ENCODE data around the gene ZFP92.

The ZFP92 gene

DNA sequence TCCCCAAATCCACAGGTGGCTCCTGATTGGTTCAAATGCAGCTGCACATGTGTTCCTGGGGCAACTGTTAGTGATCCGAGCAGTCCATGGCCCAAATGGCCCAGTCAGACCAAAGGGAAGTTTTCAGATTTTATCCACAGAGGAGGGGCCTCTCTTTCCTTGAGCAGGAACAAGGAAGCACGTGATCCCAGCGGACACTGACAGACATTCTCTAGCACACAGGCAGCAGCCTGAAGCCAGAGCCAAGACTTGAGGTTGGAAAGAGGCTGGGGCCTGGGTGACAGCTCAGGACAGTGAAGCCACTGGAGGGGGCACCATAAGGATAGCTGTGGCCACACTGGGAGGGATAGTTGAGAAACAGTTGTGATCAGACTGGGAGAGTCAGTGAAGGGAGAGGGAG is 3.5 kb upstream of the ZFP92 start:
- Histone ChIP-seq H3K9me3 (ENCODE audit: control insufficient read depth, low read length) (no peaks in the 10 kb centered on the region), H3K36me3 (ENCODE audit: control insufficient read depth, insufficient read depth, low read length) (no peaks in the 10 kb centered on the region), H3K9ac (no peak overlapping the region), H3K4me3 (ENCODE audit: low read depth, low read length) (no peak overlapping the region), H3K4me2 (ENCODE audit: low read length) (no peak overlapping the region), H3K27ac (no peak overlapping the region), H3K79me2 (no peaks in the 10 kb centered on the region), H3K4me1 (no peaks in the 10 kb centered on the region), H3K27me3 (ENCODE audit: control insufficient read depth, insufficient read depth, low read length) (no peaks in the 10 kb centered on the region), H2AFZ (no peak overlapping the region)
- TF ChIP-seq CTCF (IDR thresholded peaks at IDR 0.05) = no peak

GRCh38 chrX:153408221-153408721 is 3.0 kb upstream of the ZFP92 start:
- H3K79me2 ChIP-seq = peaks cover 1% of the 10 kb centered on the region
- H3K9ac ChIP-seq = no peak overlapping the region
- no peak overlapping the region for H3K4me2 ChIP-seq (ENCODE audit: low read length)
- H2AFZ ChIP-seq = no peak overlapping the region
- no peak overlapping the region for H3K27ac ChIP-seq
- no peak for TF ChIP-seq CTCF (IDR thresholded peaks at IDR 0.05)
- no peaks in the 10 kb centered on the region for H3K27me3 ChIP-seq (ENCODE audit: control insufficient read depth, insufficient read depth, low read length)
- H3K9me3 ChIP-seq (ENCODE audit: control insufficient read depth, low read length) = no peaks in the 10 kb centered on the region
- no peaks in the 10 kb centered on the region for H3K36me3 ChIP-seq (ENCODE audit: control insufficient read depth, insufficient read depth, low read length)
- no peak overlapping the region for H3K4me3 ChIP-seq (ENCODE audit: low read depth, low read length)
- H3K4me1 ChIP-seq = no peaks in the 10 kb centered on the region

- no peak overlapping the region for H3K9ac ChIP-seq
- no peaks in the 10 kb centered on the region for H3K9me3 ChIP-seq (ENCODE audit: control insufficient read depth, low read length)
- no peak overlapping the region for H3K27ac ChIP-seq
- H3K4me1 ChIP-seq = no peaks in the 10 kb centered on the region
- no peak for TF ChIP-seq CTCF (IDR thresholded peaks at IDR 0.05)
- peaks cover 2% of the 10 kb centered on the region for H3K79me2 ChIP-seq
- H3K4me3 ChIP-seq (ENCODE audit: low read depth, low read length) = no peak overlapping the region
- no peaks in the 10 kb centered on the region for H3K27me3 ChIP-seq (ENCODE audit: control insufficient read depth, insufficient read depth, low read length)
- H2AFZ ChIP-seq = no peak overlapping the region
- H3K36me3 ChIP-seq (ENCODE audit: control insufficient read depth, insufficient read depth, low read length) = no peaks in the 10 kb centered on the region
- H3K4me2 ChIP-seq (ENCODE audit: low read length) = no peak overlapping the region
Observed at GRCh38 chrX:153408871-153409351, 2.4 kb upstream of the ZFP92 start.

DNA sequence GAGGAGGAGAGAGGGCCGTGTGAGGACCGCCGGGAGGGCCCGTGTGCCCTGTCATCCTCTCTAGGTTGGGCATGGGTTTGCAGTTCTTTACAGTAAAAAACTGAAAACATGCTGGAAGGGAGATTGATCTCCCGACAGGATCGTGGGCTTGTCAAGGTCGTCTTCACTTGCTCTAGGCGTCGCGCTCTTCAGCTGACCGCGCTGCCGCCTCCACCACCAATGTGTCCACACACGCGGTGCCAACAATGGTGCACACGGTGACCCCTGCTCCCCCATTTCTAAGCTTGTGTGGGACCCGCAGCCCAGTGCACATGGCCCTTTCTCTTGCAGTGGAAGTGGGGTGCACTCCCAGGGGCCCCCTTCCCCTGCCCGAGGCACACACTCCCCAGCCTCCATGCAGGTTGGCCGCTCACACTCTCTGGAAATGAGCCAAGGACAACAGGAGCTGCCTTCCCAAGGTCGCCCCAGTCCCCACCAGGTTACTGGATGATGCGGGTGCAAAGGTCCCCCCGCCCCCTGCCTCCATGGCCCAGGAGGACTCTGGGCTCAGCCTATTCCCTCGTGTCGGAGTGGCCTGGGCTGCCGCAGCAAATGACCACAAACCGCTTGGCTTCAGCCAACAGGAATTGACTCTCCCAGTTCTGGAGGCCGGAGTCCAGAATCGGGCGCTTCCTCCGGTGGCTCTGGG is 1.7 kb upstream of the ZFP92 start:
- no peaks in the 10 kb centered on the region for H3K4me1 ChIP-seq
- no peak overlapping the region for H3K27ac ChIP-seq
- H3K79me2 ChIP-seq = peaks cover 2% of the 10 kb centered on the region
- H3K9ac ChIP-seq = no peak overlapping the region
- no peak overlapping the region for H2AFZ ChIP-seq
- no peaks in the 10 kb centered on the region for H3K9me3 ChIP-seq (ENCODE audit: control insufficient read depth, low read length)
- no peak overlapping the region for H3K4me2 ChIP-seq (ENCODE audit: low read length)
- TF ChIP-seq CTCF (IDR thresholded peaks at IDR 0.05) = no peak
- H3K36me3 ChIP-seq (ENCODE audit: control insufficient read depth, insufficient read depth, low read length) = no peaks in the 10 kb centered on the region
- no peaks in the 10 kb centered on the region for H3K27me3 ChIP-seq (ENCODE audit: control insufficient read depth, insufficient read depth, low read length)
- H3K4me3 ChIP-seq (ENCODE audit: low read depth, low read length) = no peak overlapping the region

GRCh38 chrX:153410373-153410772 is 899 bp upstream of the ZFP92 start:
- H3K79me2 ChIP-seq = peaks cover 2% of the 10 kb centered on the region
- no peaks in the 10 kb centered on the region for H3K4me1 ChIP-seq
- H3K4me2 ChIP-seq (ENCODE audit: low read length) = no peak overlapping the region
- no peaks in the 10 kb centered on the region for H3K9me3 ChIP-seq (ENCODE audit: control insufficient read depth, low read length)
- no peaks in the 10 kb centered on the region for H3K36me3 ChIP-seq (ENCODE audit: control insufficient read depth, insufficient read depth, low read length)
- no peak overlapping the region for H2AFZ ChIP-seq
- no peaks in the 10 kb centered on the region for H3K27me3 ChIP-seq (ENCODE audit: control insufficient read depth, insufficient read depth, low read length)
- H3K4me3 ChIP-seq (ENCODE audit: low read depth, low read length) = no peak overlapping the region
- no peak overlapping the region for H3K27ac ChIP-seq
- TF ChIP-seq CTCF (IDR thresholded peaks at IDR 0.05) = no peak
- H3K9ac ChIP-seq = no peak overlapping the region
